ENCODE data around the gene EPHA4.

DNA sequence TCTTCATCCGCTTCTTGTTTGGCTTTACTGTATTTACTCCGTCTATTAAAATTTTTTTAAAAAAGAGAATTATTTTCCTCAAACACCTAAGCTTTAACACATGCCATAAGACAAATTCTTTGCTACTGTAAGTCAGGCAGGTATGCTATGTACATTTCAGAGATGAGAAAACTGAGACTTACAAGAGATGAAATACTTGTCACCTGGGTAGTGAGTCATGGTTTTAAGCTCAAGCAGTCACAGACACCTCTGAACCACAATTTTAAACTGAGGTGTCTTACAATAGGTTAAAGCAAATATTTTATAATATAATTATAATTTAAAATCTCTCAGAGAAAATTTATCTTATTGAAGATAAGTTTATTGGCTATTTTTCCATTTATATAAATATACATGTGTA lies 126.0 kb downstream of the EPHA4 start:
- TF ChIP-seq GATA2 (IDR thresholded peaks at IDR 0.05; ENCODE audit: low read depth, low read length), result no peak
- no peak for TF ChIP-seq GATA3 (IDR thresholded peaks at IDR 0.05; ENCODE audit: low read depth, low read length)
